Type B pancreatic cell (in vitro differentiated cells): ENCODE data around the gene FHAD1. TPM values are rescaled to one million over a fixed set of nuclear protein-coding genes. Genes with fewer than 3 reads are reported as not detected.
A peak's percentile ranks its signal among the peaks of the same experiment; 100 is the strongest.

Experiments
- DNase-seq: peaks from one replicate; pipeline ENCODE4 v3.0.0; 2021; ENCODE audit warnings: mixed read lengths; ENCODE audit not compliant: unreplicated experiment; ENCODE audit errors: extremely low spot score
- H3K27ac Mint-ChIP-seq: 2 replicates; pipeline ENCODE4 v1.8.0; 2021; ENCODE audit warnings: mild to moderate bottlenecking, mixed read lengths
- H3K27me3 Mint-ChIP-seq: 2 replicates; pipeline ENCODE4 v1.8.0; 2021; ENCODE audit warnings: mixed read lengths
- H3K36me3 Mint-ChIP-seq: 2 replicates; pipeline ENCODE4 v1.8.0; 2021; ENCODE audit warnings: mixed read lengths
- H3K4me1 Mint-ChIP-seq: one replicate; pipeline ENCODE4 v1.8.0; 2021; ENCODE audit warnings: mixed read lengths; ENCODE audit not compliant: unreplicated experiment
- H3K4me3 Mint-ChIP-seq: 2 replicates; pipeline ENCODE4 v1.8.0; 2021; ENCODE audit warnings: mild to moderate bottlenecking, mixed read lengths
- H3K9me3 Mint-ChIP-seq: 2 replicates; pipeline ENCODE4 v1.8.0; 2021; ENCODE audit warnings: mixed read lengths
- CTCF ChIP-seq: fragments of 200-600 bp; sonication (generic); conservative IDR thresholded peaks from 2 replicates; pipeline ENCODE4 v1.5.0; 2021; ENCODE audit warnings: antibody characterized with exemption, mild to moderate bottlenecking
- total RNA-seq: library from RNA; stranded (reverse); gene quantifications from 2 replicates; pipeline ENCODE4 v1.2.1, GENCODE V29; 2021; ENCODE audit warnings: low replicate concordance

FHAD1 gene
- total RNA-seq, 1 donor from 2014 or later: 3.8 TPM

DNA sequence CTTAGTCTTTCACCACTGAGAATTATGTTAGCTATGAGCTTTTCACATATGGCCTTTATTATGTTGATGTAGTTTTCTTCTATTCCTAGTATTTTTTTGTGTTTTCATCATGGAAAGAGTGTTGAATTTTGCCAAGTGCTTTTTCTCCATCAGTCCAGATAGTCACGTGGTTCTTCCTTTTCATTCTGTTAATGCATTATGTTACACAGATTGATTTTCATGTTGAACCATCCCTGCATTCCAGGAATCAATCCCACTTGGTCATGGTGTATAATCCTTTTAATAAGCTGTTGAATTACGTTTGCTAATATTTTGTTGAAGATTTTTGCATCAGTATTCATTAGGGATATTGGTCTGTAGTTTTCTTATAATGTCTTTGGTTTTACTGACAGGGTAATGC lies 17.7 kb downstream of the FHAD1 start:
- no peaks in the 10 kb centered on the region for H3K36me3 Mint-ChIP-seq
- DNase-seq: no peak
- no peak overlapping the region for H3K4me3 Mint-ChIP-seq
- no peak for TF ChIP-seq CTCF
- no peaks in the 10 kb centered on the region for H3K9me3 Mint-ChIP-seq
- H3K4me1 Mint-ChIP-seq: no peaks in the 10 kb centered on the region
- no peak overlapping the region for H3K27ac Mint-ChIP-seq
- H3K27me3 Mint-ChIP-seq: no peaks in the 10 kb centered on the region

GRCh38 chr1:15271196-15271595 lies 24.2 kb downstream of the FHAD1 start:
- Mint-ChIP-seq H3K27ac (no peak overlapping the region), H3K9me3 (no peaks in the 10 kb centered on the region), H3K4me3 (no peak overlapping the region), H3K27me3 (peaks cover 4% of the 10 kb centered on the region), H3K4me1 (peaks cover 7% of the 10 kb centered on the region), H3K36me3 (no peaks in the 10 kb centered on the region)
- peak; percentile 7 for DNase-seq
- TF ChIP-seq CTCF: no peak

- peak; percentile 87 for TF ChIP-seq CTCF
- H3K4me3 Mint-ChIP-seq: peak overlapping the region; percentile 68
- no peaks in the 10 kb centered on the region for H3K36me3 Mint-ChIP-seq
- H3K9me3 Mint-ChIP-seq: no peaks in the 10 kb centered on the region
- peaks cover 4% of the 10 kb centered on the region for H3K27me3 Mint-ChIP-seq
- peak overlapping the region; percentile 63 for H3K27ac Mint-ChIP-seq
- peaks cover 7% of the 10 kb centered on the region for H3K4me1 Mint-ChIP-seq
- DNase-seq: peak; percentile 64
Measured at GRCh38 chr1:15272009-15272781, 25.2 kb downstream of the FHAD1 start.

DNA sequence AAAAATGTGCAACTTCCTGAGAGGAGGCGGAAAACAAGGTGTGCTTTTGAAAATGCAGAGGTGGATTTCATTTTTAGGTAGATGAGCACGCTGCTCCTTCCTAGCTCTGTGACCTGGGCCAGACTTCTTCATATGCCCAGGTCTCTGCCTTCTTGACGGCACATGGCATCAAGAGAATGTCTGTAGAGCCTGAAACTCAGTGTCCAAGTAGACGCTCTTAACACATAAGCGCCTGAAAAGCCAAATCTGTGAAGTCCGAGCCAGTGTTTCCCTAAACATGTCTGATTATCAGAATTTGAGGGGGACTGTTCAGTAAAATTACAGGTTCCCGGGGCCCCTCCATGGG lies 25.7 kb downstream of the FHAD1 start:
- peaks cover 7% of the 10 kb centered on the region for H3K4me1 Mint-ChIP-seq
- peak overlapping the region; percentile 63 for H3K27ac Mint-ChIP-seq
- no peak for DNase-seq
- no peaks in the 10 kb centered on the region for H3K9me3 Mint-ChIP-seq
- peak overlapping the region; percentile 68 for H3K4me3 Mint-ChIP-seq
- peak; percentile 48 for TF ChIP-seq CTCF
- peaks cover 4% of the 10 kb centered on the region for H3K27me3 Mint-ChIP-seq
- H3K36me3 Mint-ChIP-seq: no peaks in the 10 kb centered on the region

DNA sequence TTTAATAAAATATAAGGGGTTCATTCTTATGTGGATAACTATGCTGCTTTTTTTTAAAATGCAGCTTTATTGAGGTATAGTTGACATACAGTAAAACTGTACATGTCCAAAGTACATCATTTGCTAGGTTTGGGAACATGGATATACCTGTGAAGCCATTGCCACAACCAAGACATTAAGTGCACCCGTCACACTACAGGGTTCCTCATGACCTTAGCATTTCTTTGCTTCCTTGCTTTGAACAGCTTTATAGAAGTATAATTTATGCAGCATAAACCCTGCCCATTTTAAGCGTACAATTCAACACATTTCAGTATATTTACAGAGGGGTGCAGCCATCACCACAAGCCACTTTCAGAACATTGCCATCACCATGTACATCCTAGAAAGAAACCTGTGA lies 26.3 kb downstream of the FHAD1 start:
- Mint-ChIP-seq H3K9me3 (no peaks in the 10 kb centered on the region), H3K4me1 (peaks cover 7% of the 10 kb centered on the region), H3K27me3 (peaks cover 4% of the 10 kb centered on the region), H3K36me3 (no peaks in the 10 kb centered on the region), H3K27ac (no peak overlapping the region), H3K4me3 (no peak overlapping the region)
- no peak for TF ChIP-seq CTCF
- DNase-seq: peak; percentile 2
